Stimulated activated CD8-positive, alpha-beta memory T cell treated with anti-CD3 and anti-CD28 coated beads, Interleukin-4, amount 100 ng/mL, for 48 hours (primary cell): ENCODE data around the gene POLR1H.
"Not testable (repeated sequence)": the region's sequence is repeated elsewhere in the genome, so short reads cannot be mapped to it uniquely, and the experiment has no call there.

ENCODE experiments used
- DNase-seq: peaks from one replicate; pipeline ENCODE4 v3.0.0-alpha.2; 2020

POLR1H gene

GRCh38 chr6:30061092-30061857 lies at the start of gene POLR1H:
Gene POLR1H (plus strand): TSS chr6:30061265. CDS start chr6:30061525, 260 bp downstream.
- DNase-seq, result peak; percentile 87

GRCh38 chr6:30013291-30013922 lies 47.7 kb upstream of the POLR1H start:
- peak; percentile 73 for DNase-seq

- DNase-seq, result no peak
Observed at GRCh38 chr6:30019819-30020218, 41.2 kb upstream of the POLR1H start.

GRCh38 chr6:30020626-30021025 lies 40.4 kb upstream of the POLR1H start:
- DNase-seq, result no peak

GRCh38 chr6:30022189-30022588 lies 38.9 kb upstream of the POLR1H start:
- no peak for DNase-seq

GRCh38 chr6:30022712-30023111 lies 38.4 kb upstream of the POLR1H start:
- DNase-seq, result not testable (repeated sequence)

GRCh38 chr6:30025186-30025585 lies 35.9 kb upstream of the POLR1H start:
- DNase-seq, result no peak

GRCh38 chr6:30029588-30029987 lies 31.5 kb upstream of the POLR1H start:
- no peak for DNase-seq

GRCh38 chr6:30031381-30031780 lies 29.7 kb upstream of the POLR1H start:
- no peak for DNase-seq

GRCh38 chr6:30033440-30033839 lies 27.6 kb upstream of the POLR1H start:
- DNase-seq, result not testable (repeated sequence)

GRCh38 chr6:30035784-30036183 lies 25.3 kb upstream of the POLR1H start:
- no peak for DNase-seq

GRCh38 chr6:30037182-30037788 lies 23.8 kb upstream of the POLR1H start:
- DNase-seq, result no peak

GRCh38 chr6:30041221-30041620 lies 19.8 kb upstream of the POLR1H start:
- DNase-seq, result no peak

GRCh38 chr6:30041821-30042220 lies 19.2 kb upstream of the POLR1H start:
- DNase-seq, result no peak

- no peak for DNase-seq
Observed at GRCh38 chr6:30042476-30042875, 18.6 kb upstream of the POLR1H start.

GRCh38 chr6:30042914-30043313 lies 18.2 kb upstream of the POLR1H start:
- DNase-seq, result no peak

- no peak for DNase-seq
Observed at GRCh38 chr6:30043744-30044143, 17.3 kb upstream of the POLR1H start.

- no peak for DNase-seq
Observed at GRCh38 chr6:30044630-30045029, 16.4 kb upstream of the POLR1H start.

- DNase-seq, result no peak
Observed at GRCh38 chr6:30047220-30047619, 13.8 kb upstream of the POLR1H start.

GRCh38 chr6:30053682-30054081 lies 7.4 kb upstream of the POLR1H start:
- no peak for DNase-seq

GRCh38 chr6:30055513-30055912 lies 5.6 kb upstream of the POLR1H start:
- no peak for DNase-seq

GRCh38 chr6:30060606-30061091 lies 416 bp upstream of the POLR1H start:
- DNase-seq, result peak; percentile 53

GRCh38 chr6:30061858-30062458 lies 893 bp downstream of the POLR1H start:
- no peak for DNase-seq
